Measurements from ENCODE around the gene ABAT. TPM values are rescaled to one million over a fixed set of nuclear protein-coding genes. Genes with fewer than 3 reads are reported as not detected.

Gene ABAT
- total RNA-seq, 1 experiment from 2014 or later: 4.7 TPM

- POLR2A ChIA-PET: no interaction called here
- DNase-seq (ENCODE audit: low read depth, low spot score) (no peak), ATAC-seq (no peak)
- CTCF ChIA-PET: no interaction called here
- no peaks in the 10 kb centered on the region for H4K20me1 ChIP-seq (ENCODE audit: insufficient read depth)
- no peak overlapping the region for H3K4me3 ChIP-seq (replicated peaks in 1 of 2; ENCODE audit: low read depth in 1 of 2, low read length in 2 of 2)
- H3K4me1 ChIP-seq (ENCODE audit: control insufficient read depth in 1 of 2, insufficient read depth in 2 of 2, low read length in 2 of 2): no peaks in the 10 kb centered on the region
- RAD21 ChIA-PET (ENCODE audit: low non-redundant PET in 1 of 2, low total read pairs in 2 of 2, uncharacterized antibody in 2 of 2, unreplicated experiment in 2 of 2): no interaction called here
- no peak overlapping the region for H3K4me2 ChIP-seq (ENCODE audit: low read length)
- H2AFZ ChIP-seq (ENCODE audit: low read depth, low read length, poor library complexity, severe bottlenecking): no peak overlapping the region
- H3K36me3 ChIP-seq (ENCODE audit: control insufficient read depth in 1 of 2, insufficient read depth in 2 of 2, low read length in 2 of 2): no peaks in the 10 kb centered on the region
- BruUV-seq (replicated peaks): no TSS peak
- no peaks in the 10 kb centered on the region for H3K27me3 ChIP-seq (ENCODE audit: insufficient read depth, low read length)
- H3K9me3 ChIP-seq (ENCODE audit: control insufficient read depth in 1 of 2, insufficient read depth in 1 of 2, low read depth in 1 of 2, low read length in 2 of 2): no peaks in the 10 kb centered on the region
- TF ChIP-seq POLR2AphosphoS5 (IDR thresholded peaks at IDR 0.05; ENCODE audit: low read depth, low read length): no peak
- no peak for TF ChIP-seq YY1 (IDR thresholded peaks at IDR 0.05; ENCODE audit: extremely low read depth, insufficient replicate concordance, low read depth, low read length)
- H3K9me2 ChIP-seq (ENCODE audit: insufficient read depth): no peaks in the 10 kb centered on the region
- intact Hi-C loops (cut with micrococcal nuclease): no loop called here
- no peak overlapping the region for H3K9ac ChIP-seq (ENCODE audit: low read length)
- no peak overlapping the region for H3K27ac ChIP-seq (ENCODE audit: low read depth, low read length)
- no peaks in the 10 kb centered on the region for H3K79me2 ChIP-seq (ENCODE audit: insufficient read depth, low read length)
These were observed 53.6 kb downstream of the ABAT start for GRCh38 chr16:8727857-8728618.

- H2AFZ ChIP-seq (ENCODE audit: low read depth, low read length, poor library complexity, severe bottlenecking): no peak overlapping the region
- H3K4me2 ChIP-seq (ENCODE audit: low read length): no peak overlapping the region
- POLR2A ChIA-PET: no interaction called here
These were observed 55.4 kb downstream of the ABAT start for GRCh38 chr16:8729779-8730334.

More at GRCh38 chr16:8729779-8730334, 55.4 kb downstream of the ABAT start:
- ChIA-PET RAD21 (ENCODE audit: low non-redundant PET in 1 of 2, low total read pairs in 2 of 2, uncharacterized antibody in 2 of 2, unreplicated experiment in 2 of 2) (no interaction called here), CTCF (no interaction called here)
- DNase-seq (ENCODE audit: low read depth, low spot score): no peak
- no peak overlapping the region for H3K27ac ChIP-seq (ENCODE audit: low read depth, low read length)
- no peak; the same call in 1 of the 2 replicates for ATAC-seq
- no TSS peak for BruUV-seq (replicated peaks)
- no peaks in the 10 kb centered on the region for H3K4me1 ChIP-seq (ENCODE audit: control insufficient read depth in 1 of 2, insufficient read depth in 2 of 2, low read length in 2 of 2)
- no peaks in the 10 kb centered on the region for H3K9me3 ChIP-seq (ENCODE audit: control insufficient read depth in 1 of 2, insufficient read depth in 1 of 2, low read depth in 1 of 2, low read length in 2 of 2)
- H3K4me3 ChIP-seq (replicated peaks in 1 of 2; ENCODE audit: low read depth in 1 of 2, low read length in 2 of 2): no peak overlapping the region
- no peaks in the 10 kb centered on the region for H3K79me2 ChIP-seq (ENCODE audit: insufficient read depth, low read length)
- H3K9ac ChIP-seq (ENCODE audit: low read length): no peak overlapping the region
- H3K36me3 ChIP-seq (ENCODE audit: control insufficient read depth in 1 of 2, insufficient read depth in 2 of 2, low read length in 2 of 2): no peaks in the 10 kb centered on the region
- H4K20me1 ChIP-seq (ENCODE audit: insufficient read depth): no peaks in the 10 kb centered on the region
- no peaks in the 10 kb centered on the region for H3K27me3 ChIP-seq (ENCODE audit: insufficient read depth, low read length)
- intact Hi-C loops (cut with micrococcal nuclease): no loop called here
- H3K9me2 ChIP-seq (ENCODE audit: insufficient read depth): no peaks in the 10 kb centered on the region
- no peak for TF ChIP-seq EZH2 (IDR thresholded peaks at IDR 0.05)
- no peak for TF ChIP-seq ATF3 (IDR thresholded peaks at IDR 0.05)
- no peak for TF ChIP-seq YY1 (IDR thresholded peaks at IDR 0.05; ENCODE audit: extremely low read depth, insufficient replicate concordance, low read depth, low read length)
- no peak for TF ChIP-seq SRF (IDR thresholded peaks at IDR 0.05; ENCODE audit: low read depth)
